ENCODE data around the gene LNX1. TPM values are rescaled to one million over a fixed set of nuclear protein-coding genes. Genes with fewer than 3 reads are reported as not detected.

LNX1 gene
- total and polyA plus RNA-seq, 2 of the 13 experiments (the other 11 are each of a cell fraction or from before 2014, with no cell fraction given) = 0.49 TPM

GRCh38 chr4:53582194-53582593, 9.1 kb downstream of the LNX1 start (continued):
- TF ChIP-seq PTBP1 (IDR thresholded peaks at IDR 0.05; ENCODE audit: low read depth, low read length, poor library complexity, severe bottlenecking) (no peak), HCFC1 (IDR thresholded peaks at IDR 0.05; ENCODE audit: low read depth, low read length) (no peak), ZBTB34 (CRISPR knock-in tag; IDR thresholded peaks at IDR 0.05) (no peak), KDM4B (CRISPR knock-in tag; IDR thresholded peaks at IDR 0.05) (no peak), DNMT1 (CRISPR knock-in tag; IDR thresholded peaks at IDR 0.05) (no peak), DNMT3B (CRISPR knock-in tag; conservative IDR thresholded peaks at IDR 0.05) (no peak), MED1 (CRISPR knock-in tag; IDR thresholded peaks at IDR 0.05) (peak; percentile 72), ZNF543 (CRISPR knock-in tag; IDR thresholded peaks at IDR 0.05) (no peak), TEAD3 (CRISPR knock-in tag; optimal IDR thresholded peaks at IDR 0.05; ENCODE audit: borderline replicate concordance) (peak; percentile 90), FOXJ3 (CRISPR knock-in tag; IDR thresholded peaks at IDR 0.05; ENCODE audit: borderline replicate concordance) (0 out of 2 replicates have a peak, but pooled peaks have one; percentile 49), REST (IDR thresholded peaks at IDR 0.05; ENCODE audit: borderline replicate concordance in 1 of 2, low read depth in 1 of 2, low read length in 2 of 2) (no peak), IRX3 (CRISPR knock-in tag; IDR thresholded peaks at IDR 0.05; ENCODE audit: borderline replicate concordance, low read depth) (no peak), SIN3A (IDR thresholded peaks at IDR 0.05; ENCODE audit: borderline replicate concordance, low read depth, low read length) (no peak), ZNF737 (CRISPR knock-in tag; IDR thresholded peaks at IDR 0.05; ENCODE audit: borderline replicate concordance) (no peak), ATF4 (CRISPR knock-in tag; IDR thresholded peaks at IDR 0.05) (no peak), ZNF234 (CRISPR knock-in tag; conservative IDR thresholded peaks at IDR 0.05) (no peak), SKI (IDR thresholded peaks at IDR 0.05; ENCODE audit: partially characterized antibody) (no peak), ZNF614 (CRISPR knock-in tag; IDR thresholded peaks at IDR 0.05; ENCODE audit: borderline replicate concordance) (0 out of 2 replicates have a peak, but pooled peaks have one; percentile 41), ZNF556 (CRISPR knock-in tag; IDR thresholded peaks at IDR 0.05; ENCODE audit: borderline replicate concordance) (no peak)
- TF ChIP-seq, protein P1, sequence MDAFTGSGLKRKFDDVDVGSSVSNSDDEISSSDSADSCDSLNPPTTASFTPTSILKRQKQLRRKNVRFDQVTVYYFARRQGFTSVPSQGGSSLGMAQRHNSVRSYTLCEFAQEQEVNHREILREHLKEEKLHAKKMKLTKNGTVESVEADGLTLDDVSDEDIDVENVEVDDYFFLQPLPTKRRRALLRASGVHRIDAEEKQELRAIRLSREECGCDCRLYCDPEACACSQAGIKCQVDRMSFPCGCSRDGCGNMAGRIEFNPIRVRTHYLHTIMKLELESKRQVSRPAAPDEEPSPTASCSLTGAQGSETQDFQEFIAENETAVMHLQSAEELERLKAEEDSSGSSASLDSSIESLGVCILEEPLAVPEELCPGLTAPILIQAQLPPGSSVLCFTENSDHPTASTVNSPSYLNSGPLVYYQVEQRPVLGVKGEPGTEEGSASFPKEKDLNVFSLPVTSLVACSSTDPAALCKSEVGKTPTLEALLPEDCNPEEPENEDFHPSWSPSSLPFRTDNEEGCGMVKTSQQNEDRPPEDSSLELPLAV (CRISPR knock-in tag; conservative IDR thresholded peaks at IDR 0.05; ENCODE audit: low read depth) = no peak
- TF ChIP-seq, protein P2, sequence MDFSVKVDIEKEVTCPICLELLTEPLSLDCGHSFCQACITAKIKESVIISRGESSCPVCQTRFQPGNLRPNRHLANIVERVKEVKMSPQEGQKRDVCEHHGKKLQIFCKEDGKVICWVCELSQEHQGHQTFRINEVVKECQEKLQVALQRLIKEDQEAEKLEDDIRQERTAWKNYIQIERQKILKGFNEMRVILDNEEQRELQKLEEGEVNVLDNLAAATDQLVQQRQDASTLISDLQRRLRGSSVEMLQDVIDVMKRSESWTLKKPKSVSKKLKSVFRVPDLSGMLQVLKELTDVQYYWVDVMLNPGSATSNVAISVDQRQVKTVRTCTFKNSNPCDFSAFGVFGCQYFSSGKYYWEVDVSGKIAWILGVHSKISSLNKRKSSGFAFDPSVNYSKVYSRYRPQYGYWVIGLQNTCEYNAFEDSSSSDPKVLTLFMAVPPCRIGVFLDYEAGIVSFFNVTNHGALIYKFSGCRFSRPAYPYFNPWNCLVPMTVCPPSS (IDR thresholded peaks at IDR 0.05) = no peak

All from HepG2 (cell line).